ENCODE data around the gene PREX1.

Gene PREX1

GRCh38 chr20:48804300-48804980, 23.4 kb downstream of the PREX1 start:
- peaks cover 2% of the 10 kb centered on the region for H3K9me3 Mint-ChIP-seq
- H3K27me3 Mint-ChIP-seq = no peaks in the 10 kb centered on the region
- H3K4me3 Mint-ChIP-seq = no peak overlapping the region
- peaks cover 41% of the 10 kb centered on the region for H3K36me3 Mint-ChIP-seq (ENCODE audit: low read depth)
- H3K4me1 Mint-ChIP-seq (ENCODE audit: low read depth) = peaks cover 67% of the 10 kb centered on the region
- DNase-seq = no peak
- peak overlapping the region; percentile 62 for H3K27ac Mint-ChIP-seq

GRCh38 chr20:48803176-48804053, 24.4 kb downstream of the PREX1 start:
- peaks cover 66% of the 10 kb centered on the region for H3K4me1 Mint-ChIP-seq (ENCODE audit: low read depth)
- H3K36me3 Mint-ChIP-seq (ENCODE audit: low read depth) = peaks cover 34% of the 10 kb centered on the region
- no peaks in the 10 kb centered on the region for H3K27me3 Mint-ChIP-seq
- H3K4me3 Mint-ChIP-seq = no peak overlapping the region
- peak overlapping the region; percentile 62 for H3K27ac Mint-ChIP-seq
- DNase-seq = no peak
- H3K9me3 Mint-ChIP-seq = peaks cover 2% of the 10 kb centered on the region

DNA sequence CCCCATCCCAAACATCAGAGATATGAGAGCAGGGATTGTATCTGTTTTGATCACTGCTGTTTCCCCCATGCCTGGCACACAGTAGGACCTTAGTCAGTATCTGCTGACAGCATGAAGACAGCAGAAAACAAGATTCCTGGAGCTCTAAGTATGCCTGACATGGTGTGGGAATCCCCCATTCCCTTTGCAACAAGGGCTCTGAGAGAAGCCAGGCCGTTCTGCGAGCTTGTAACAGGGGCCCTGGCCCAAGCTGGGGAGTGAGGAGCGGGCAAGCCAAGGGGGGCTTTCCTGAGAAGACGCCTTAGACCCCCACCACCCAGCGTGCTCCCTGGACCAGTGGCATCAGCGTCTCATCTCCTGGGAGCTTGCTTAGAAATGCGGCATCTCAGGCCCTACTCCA, 25.2 kb downstream of the PREX1 start:
- no peaks in the 10 kb centered on the region for H3K27me3 Mint-ChIP-seq
- peaks cover 27% of the 10 kb centered on the region for H3K36me3 Mint-ChIP-seq (ENCODE audit: low read depth)
- no peak overlapping the region for H3K4me3 Mint-ChIP-seq
- no peak for DNase-seq
- H3K9me3 Mint-ChIP-seq = peaks cover 2% of the 10 kb centered on the region
- H3K27ac Mint-ChIP-seq = no peak overlapping the region
- H3K4me1 Mint-ChIP-seq (ENCODE audit: low read depth) = peaks cover 72% of the 10 kb centered on the region

GRCh38 chr20:48802216-48802615, 25.6 kb downstream of the PREX1 start:
- peaks cover 76% of the 10 kb centered on the region for H3K4me1 Mint-ChIP-seq (ENCODE audit: low read depth)
- no peaks in the 10 kb centered on the region for H3K27me3 Mint-ChIP-seq
- peak overlapping the region; percentile 22 for H3K27ac Mint-ChIP-seq
- H3K36me3 Mint-ChIP-seq (ENCODE audit: low read depth) = peaks cover 23% of the 10 kb centered on the region
- peaks cover 2% of the 10 kb centered on the region for H3K9me3 Mint-ChIP-seq
- H3K4me3 Mint-ChIP-seq = no peak overlapping the region
- no peak for DNase-seq

GRCh38 chr20:48801197-48801596, 26.6 kb downstream of the PREX1 start:
- no peaks in the 10 kb centered on the region for H3K27me3 Mint-ChIP-seq
- peaks cover 71% of the 10 kb centered on the region for H3K4me1 Mint-ChIP-seq (ENCODE audit: low read depth)
- no peak overlapping the region for H3K4me3 Mint-ChIP-seq
- no peak for DNase-seq
- H3K9me3 Mint-ChIP-seq = no peaks in the 10 kb centered on the region
- H3K27ac Mint-ChIP-seq = peak overlapping the region; percentile 69
- peaks cover 14% of the 10 kb centered on the region for H3K36me3 Mint-ChIP-seq (ENCODE audit: low read depth)

GRCh38 chr20:48800177-48800576, 27.6 kb downstream of the PREX1 start:
- H3K27ac Mint-ChIP-seq = peak overlapping the region; percentile 76
- DNase-seq = no peak
- peaks cover 71% of the 10 kb centered on the region for H3K4me1 Mint-ChIP-seq (ENCODE audit: low read depth)
- H3K36me3 Mint-ChIP-seq (ENCODE audit: low read depth) = peaks cover 12% of the 10 kb centered on the region
- no peaks in the 10 kb centered on the region for H3K27me3 Mint-ChIP-seq
- no peaks in the 10 kb centered on the region for H3K9me3 Mint-ChIP-seq
- H3K4me3 Mint-ChIP-seq = no peak overlapping the region

DNA sequence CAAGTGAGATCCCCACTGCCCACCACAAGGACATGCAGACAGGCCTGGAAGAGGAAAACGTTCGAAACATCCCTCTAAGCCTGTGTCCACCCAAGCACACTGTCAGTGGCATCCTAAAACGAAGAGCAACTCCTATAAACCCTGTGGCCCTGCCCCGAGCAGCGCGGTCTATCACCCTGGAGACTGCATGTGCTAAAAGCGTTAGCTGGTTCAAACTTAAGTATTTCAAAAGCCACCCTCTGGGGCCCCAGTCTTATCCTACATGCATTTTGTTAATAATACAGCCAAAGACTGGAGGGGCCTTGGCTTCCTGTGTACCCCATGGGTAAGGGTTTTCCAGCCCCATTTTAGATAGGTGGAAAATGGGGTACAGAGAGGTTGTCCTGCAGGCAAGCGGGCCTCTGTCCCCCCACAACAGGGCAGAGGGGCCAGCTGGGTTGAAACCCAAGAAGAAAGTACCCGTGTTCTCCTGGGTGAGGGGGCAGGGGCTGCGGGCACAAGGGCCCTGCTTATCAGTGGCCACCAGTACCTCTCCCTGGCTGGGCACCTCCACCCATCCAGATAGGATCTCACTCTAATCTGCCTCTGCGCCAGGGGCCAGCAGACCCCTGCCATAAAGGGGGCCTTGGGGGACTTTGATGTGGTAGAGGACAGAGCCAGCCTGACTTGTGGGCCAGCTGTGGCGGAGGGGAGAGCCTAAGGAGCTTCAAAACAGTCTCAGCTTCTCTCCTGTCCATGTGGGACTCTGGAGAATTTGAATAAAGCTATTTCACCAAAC, 28.3 kb downstream of the PREX1 start:
- no peaks in the 10 kb centered on the region for H3K27me3 Mint-ChIP-seq
- H3K27ac Mint-ChIP-seq = peak overlapping the region; percentile 79
- peaks cover 8% of the 10 kb centered on the region for H3K36me3 Mint-ChIP-seq (ENCODE audit: low read depth)
- H3K4me3 Mint-ChIP-seq = no peak overlapping the region
- no peaks in the 10 kb centered on the region for H3K9me3 Mint-ChIP-seq
- DNase-seq = no peak
- peaks cover 71% of the 10 kb centered on the region for H3K4me1 Mint-ChIP-seq (ENCODE audit: low read depth)

GRCh38 chr20:48797850-48798747, 29.7 kb downstream of the PREX1 start:
- peaks cover 69% of the 10 kb centered on the region for H3K4me1 Mint-ChIP-seq (ENCODE audit: low read depth)
- peaks cover 2% of the 10 kb centered on the region for H3K36me3 Mint-ChIP-seq (ENCODE audit: low read depth)
- no peaks in the 10 kb centered on the region for H3K9me3 Mint-ChIP-seq
- H3K4me3 Mint-ChIP-seq = no peak overlapping the region
- DNase-seq = no peak
- H3K27ac Mint-ChIP-seq = peak overlapping the region; percentile 35
- H3K27me3 Mint-ChIP-seq = no peaks in the 10 kb centered on the region

DNA sequence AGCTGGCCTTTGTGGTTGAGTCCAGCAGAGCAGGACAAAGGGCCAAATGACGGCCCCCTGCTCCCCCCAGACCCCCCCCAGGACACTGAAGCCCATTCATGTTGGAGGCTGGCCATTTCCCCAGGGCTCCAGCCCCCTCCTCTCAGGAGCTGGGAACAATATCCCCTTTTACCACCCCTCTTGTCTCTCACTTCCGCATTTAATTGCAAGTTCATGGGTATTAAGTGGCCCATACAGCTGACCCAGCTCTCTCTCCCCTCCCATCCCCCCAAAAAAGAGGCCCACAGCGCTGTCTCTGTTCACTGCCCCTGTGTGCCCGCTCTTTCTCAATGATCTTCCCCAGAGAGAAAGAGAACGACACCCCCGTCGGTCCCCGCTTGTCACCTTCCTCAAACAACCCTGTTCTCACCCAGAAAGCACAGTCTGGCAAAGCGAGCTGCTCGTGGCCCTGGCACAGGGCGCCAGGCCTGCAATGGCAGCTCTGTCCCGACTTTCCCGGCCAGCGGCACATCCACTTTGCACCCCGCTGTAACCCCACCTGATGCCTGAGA, 30.4 kb downstream of the PREX1 start:
- H3K9me3 Mint-ChIP-seq = no peaks in the 10 kb centered on the region
- no peak overlapping the region for H3K4me3 Mint-ChIP-seq
- H3K27me3 Mint-ChIP-seq = no peaks in the 10 kb centered on the region
- peaks cover 2% of the 10 kb centered on the region for H3K36me3 Mint-ChIP-seq (ENCODE audit: low read depth)
- H3K4me1 Mint-ChIP-seq (ENCODE audit: low read depth) = peaks cover 66% of the 10 kb centered on the region
- H3K27ac Mint-ChIP-seq = peak overlapping the region; percentile 6
- no peak for DNase-seq

GRCh38 chr20:48795732-48796131, 32.1 kb downstream of the PREX1 start:
- Mint-ChIP-seq H3K27me3 (no peaks in the 10 kb centered on the region), H3K4me3 (no peak overlapping the region), H3K36me3 (ENCODE audit: low read depth) (no peaks in the 10 kb centered on the region), H3K27ac (no peak overlapping the region), H3K4me1 (ENCODE audit: low read depth) (peaks cover 63% of the 10 kb centered on the region), H3K9me3 (no peaks in the 10 kb centered on the region)
- no peak for DNase-seq

- Mint-ChIP-seq H3K4me3 (no peak overlapping the region), H3K27me3 (no peaks in the 10 kb centered on the region), H3K36me3 (ENCODE audit: low read depth) (peaks cover under 1% of the 10 kb centered on the region), H3K9me3 (no peaks in the 10 kb centered on the region), H3K4me1 (ENCODE audit: low read depth) (peaks cover 63% of the 10 kb centered on the region), H3K27ac (peak overlapping the region; percentile 19)
- DNase-seq = no peak
Measured at GRCh38 chr20:48794816-48795457, 32.9 kb downstream of the PREX1 start.

GRCh38 chr20:48794360-48794759, 33.4 kb downstream of the PREX1 start:
- Mint-ChIP-seq H3K36me3 (ENCODE audit: low read depth) (peaks cover 4% of the 10 kb centered on the region), H3K4me1 (ENCODE audit: low read depth) (peaks cover 65% of the 10 kb centered on the region), H3K27me3 (no peaks in the 10 kb centered on the region), H3K27ac (peak overlapping the region; percentile 66), H3K4me3 (no peak overlapping the region), H3K9me3 (no peaks in the 10 kb centered on the region)
- no peak for DNase-seq

GRCh38 chr20:48793776-48794175, 34.0 kb downstream of the PREX1 start:
- Mint-ChIP-seq H3K9me3 (no peaks in the 10 kb centered on the region), H3K4me3 (no peak overlapping the region), H3K27ac (peak overlapping the region; percentile 66), H3K36me3 (ENCODE audit: low read depth) (peaks cover 4% of the 10 kb centered on the region), H3K27me3 (no peaks in the 10 kb centered on the region), H3K4me1 (ENCODE audit: low read depth) (peaks cover 67% of the 10 kb centered on the region)
- no peak for DNase-seq
